PC-3 (cell line): Measurements from ENCODE around the gene CCDC74B. TPM values are rescaled to one million over a fixed set of nuclear protein-coding genes. Genes with fewer than 3 reads are reported as not detected.
"Not testable (repeated sequence)": the region's sequence is repeated elsewhere in the genome, so short reads cannot be mapped to it uniquely, and the experiment has no call there.

Experiments used
- ATAC-seq: fragments of 200-7000 bp; cut with Tn5 transposase; 2 replicates; pipeline ENCODE4 v1.9.1; 2020; ENCODE audit warnings: mild to moderate bottlenecking, moderate library complexity
- BruUV-seq: library from RNA; stranded (reverse); fragments of 400-500 nt; replicated peaks from 2 replicates; lab custom pipeline; 2021; lab: Mats Ljungman, UMichigan
- CTCF ChIA-PET: fragments of 300-600 bp; sonication (Branson Sonifier 250); formaldehyde crosslinking; loops from one replicate; lab custom pipeline; 2022; ENCODE audit warnings: antibody characterized with exemption; lab: Charles Lee
- POLR2A ChIA-PET: fragments of 300-600 bp; sonication (Branson Sonifier 250); formaldehyde crosslinking; loops from one replicate; lab custom pipeline; 2022; ENCODE audit warnings: antibody characterized with exemption; ENCODE audit not compliant: unreplicated experiment; lab: Charles Lee
- DNase-seq: peaks from one replicate; pipeline ENCODE4 v3.0.0-alpha.2; 2015
- H2AFZ ChIP-seq: fragments of 300-600 bp; sonication (generic); 2 replicates; pipeline ENCODE4 v1.6.0; 2016; ENCODE audit warnings: antibody characterized with exemption, low read length
- H3F3A ChIP-seq: fragments of 300-600 bp; sonication (generic); one replicate; pipeline ENCODE4 v1.6.0; 2017; ENCODE audit warnings: antibody characterized with exemption, low read length, control low read depth, mild to moderate bottlenecking; ENCODE audit not compliant: unreplicated experiment
- H3K27ac ChIP-seq: fragments of 300-600 bp; sonication (generic); 2 replicates; pipeline ENCODE4 v1.5.1; 2016; ENCODE audit warnings: mild to moderate bottlenecking, low read length
- H3K27me3 ChIP-seq: fragments of 300-600 bp; sonication (generic); 2 replicates; pipeline ENCODE4 v1.6.1; 2016; ENCODE audit warnings: low read length, mixed read lengths
- H3K36me3 ChIP-seq: fragments of 300-600 bp; sonication (generic); 2 replicates; pipeline ENCODE4 v1.6.1; 2016; ENCODE audit warnings: low read depth, mixed run types, low read length, mixed read lengths
- H3K4me1 ChIP-seq: fragments of 300-600 bp; sonication (generic); 2 replicates; pipeline ENCODE4 v1.5.1; 2016; ENCODE audit warnings: low read length; ENCODE audit not compliant: insufficient read depth
- H3K4me2 ChIP-seq: fragments of 300-600 bp; sonication (generic); 2 replicates; pipeline ENCODE4 v1.6.0; 2016; ENCODE audit warnings: low read length
- H3K4me3 ChIP-seq: fragments of 300-600 bp; sonication (generic); 2 replicates; pipeline ENCODE4 v1.5.1; 2016; ENCODE audit warnings: mild to moderate bottlenecking, low read length, mixed read lengths
- H3K79me2 ChIP-seq: fragments of 300-600 bp; sonication (generic); 2 replicates; pipeline ENCODE4 v1.6.1; 2017; ENCODE audit warnings: low read length, mixed read lengths
- H3K9ac ChIP-seq: fragments of 300-600 bp; sonication (generic); 2 replicates; pipeline ENCODE4 v1.6.0; 2016; ENCODE audit warnings: mild to moderate bottlenecking, low read length
- H3K9me2 ChIP-seq: fragments of 300-600 bp; sonication (generic); replicated peaks from 2 replicates; pipeline ENCODE4 v1.6.1; 2016; ENCODE audit warnings: mixed run types, low read length, mixed read lengths
- H3K9me3 ChIP-seq: fragments of 300-600 bp; sonication (generic); 2 replicates; pipeline ENCODE4 v1.6.1; 2016; ENCODE audit warnings: low read length, mixed read lengths
- H4K20me1 ChIP-seq: fragments of 300-600 bp; sonication (generic); 2 replicates; pipeline ENCODE4 v1.6.1; 2016; ENCODE audit warnings: low read length, mixed read lengths
- intact Hi-C: fragments of 100-400 bp; cut with micrococcal nuclease; formaldehyde crosslinking; loops from 2 replicates; pipeline ENCODE4 v1.9.0; 2023
- total RNA-seq: library from RNA; depleted of rRNA; stranded (reverse); fragments of >200 nt; gene quantifications from 2 replicates; pipeline ENCODE4 v1.2.3, GENCODE V29; 2014; rRNA removed

Gene CCDC74B
- total RNA-seq, 1 experiment from 2014 or later = 8.6 TPM

GRCh38 chr2:130120924-130121323, 24.0 kb downstream of the CCDC74B start:
- intact Hi-C loops = not testable (repeated sequence)

GRCh38 chr2:130102597-130103363, 42.1 kb downstream of the CCDC74B start:
- H4K20me1 ChIP-seq, H3K4me1 ChIP-seq, CTCF ChIA-PET, BruUV-seq, H2AFZ ChIP-seq, H3K27me3 ChIP-seq, H3K27ac ChIP-seq, H3K9me3 ChIP-seq, H3K36me3 ChIP-seq, H3K9me2 ChIP-seq, H3K4me2 ChIP-seq, ATAC-seq, H3F3A ChIP-seq, H3K9ac ChIP-seq, intact Hi-C loops, POLR2A ChIA-PET, H3K79me2 ChIP-seq, H3K4me3 ChIP-seq, DNase-seq: not testable (repeated sequence)

More at GRCh38 chr2:130120924-130121323, 24.0 kb downstream of the CCDC74B start:
- H3K27me3 ChIP-seq, H3K4me2 ChIP-seq, H3K9ac ChIP-seq, BruUV-seq, H3K4me3 ChIP-seq, DNase-seq, CTCF ChIA-PET, H3K79me2 ChIP-seq, H3K4me1 ChIP-seq, POLR2A ChIA-PET, H3K27ac ChIP-seq, H4K20me1 ChIP-seq, H3F3A ChIP-seq, H3K9me3 ChIP-seq, H3K36me3 ChIP-seq, H2AFZ ChIP-seq, ATAC-seq, H3K9me2 ChIP-seq: not testable (repeated sequence)

Other genes starting within 250 kb of the CCDC74B start
- 0.04 TPM in 1 of 2 replicates, not detected in the other for gene RAB6C, start 165.4 kb downstream of the CCDC74B start, total RNA-seq
- not detected in 2 replicates for gene POTEF, start 15.9 kb downstream of the CCDC74B start, total RNA-seq
- 64.4 and 82.2 TPM in 2 replicates for gene SMPD4, start 36.5 kb upstream of the CCDC74B start, total RNA-seq
- gene MZT2B, start 37.1 kb upstream of the CCDC74B start, total RNA-seq = 502 and 600 TPM in 2 replicates
- gene TUBA3E, start 53.3 kb upstream of the CCDC74B start, total RNA-seq = not detected in 2 replicates
- gene IMP4, start 197.8 kb upstream of the CCDC74B start, total RNA-seq = 203 and 207 TPM in 2 replicates
- gene PTPN18, start 210.9 kb upstream of the CCDC74B start, total RNA-seq = 27.1 and 33.5 TPM in 2 replicates